GM10847 (cell line): Measurements from ENCODE around the gene GATD1.

Experiments used
- POLR2A ChIP-seq: IDR thresholded peaks from 2 replicates; pipeline ENCODE4 v1.6.1; 2011; ENCODE audit not compliant: insufficient read length; ENCODE audit errors: extremely low read depth

GATD1 gene

DNA sequence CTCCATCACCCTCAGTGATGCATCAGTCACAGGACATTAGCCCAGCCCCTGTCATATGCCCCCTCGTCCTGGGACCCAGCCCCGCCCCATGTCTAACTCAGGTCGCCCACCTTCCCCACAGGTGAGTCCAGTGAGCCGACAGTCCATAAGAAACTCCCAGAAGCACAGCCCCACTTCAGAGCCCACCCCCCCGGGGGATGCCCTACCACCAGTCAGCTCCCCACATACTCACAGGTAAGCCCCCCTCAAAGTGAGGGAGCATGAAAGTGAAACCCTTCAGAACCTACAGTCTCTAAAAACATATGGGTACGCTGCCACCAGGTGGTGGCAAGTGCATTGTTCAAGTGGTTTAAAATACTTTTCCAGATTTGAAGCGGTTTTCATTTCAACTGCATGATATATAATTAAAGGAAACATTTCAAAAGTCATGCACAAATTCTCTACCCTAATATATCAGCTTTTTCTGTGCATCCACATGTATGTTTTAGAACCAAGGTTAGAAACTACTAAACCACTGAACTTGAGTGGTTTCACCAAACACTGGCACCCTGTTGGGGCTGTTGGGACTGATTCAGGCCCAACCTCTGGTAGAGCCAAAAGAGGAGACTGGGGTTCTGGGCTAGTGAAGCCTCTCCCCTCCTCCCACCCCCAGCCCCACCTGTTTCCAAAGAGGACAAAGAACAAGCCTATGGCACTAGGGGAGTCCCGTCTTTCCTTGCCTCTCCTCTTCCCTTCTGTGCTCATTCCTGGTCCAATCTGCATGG, 54.0 kb downstream of the GATD1 start:
- TF ChIP-seq POLR2A = no peak

DNA sequence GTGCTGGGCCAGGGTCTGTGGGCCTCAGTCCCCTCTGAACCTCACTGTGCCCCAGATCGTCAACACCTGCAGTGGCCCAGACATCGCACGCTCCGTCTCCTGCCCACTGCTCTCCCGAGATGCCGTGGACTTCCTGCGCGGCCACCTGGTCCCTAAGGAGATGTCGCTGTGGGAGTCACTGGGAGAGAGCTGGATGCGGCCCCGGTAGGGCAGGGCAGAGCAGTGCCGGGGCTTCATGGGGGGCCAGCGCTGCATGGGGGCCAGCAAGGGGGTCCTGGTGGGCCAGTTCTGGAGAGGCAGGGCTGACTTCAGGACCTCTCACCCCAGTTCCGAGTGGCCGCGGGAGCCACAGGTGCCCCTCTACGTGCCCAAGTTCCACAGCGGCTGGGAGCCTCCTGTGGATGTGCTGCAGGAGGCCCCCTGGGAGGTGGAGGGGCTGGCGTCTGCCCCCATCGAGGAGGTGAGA, 54.9 kb downstream of the GATD1 start:
- no peak for TF ChIP-seq POLR2A

DNA sequence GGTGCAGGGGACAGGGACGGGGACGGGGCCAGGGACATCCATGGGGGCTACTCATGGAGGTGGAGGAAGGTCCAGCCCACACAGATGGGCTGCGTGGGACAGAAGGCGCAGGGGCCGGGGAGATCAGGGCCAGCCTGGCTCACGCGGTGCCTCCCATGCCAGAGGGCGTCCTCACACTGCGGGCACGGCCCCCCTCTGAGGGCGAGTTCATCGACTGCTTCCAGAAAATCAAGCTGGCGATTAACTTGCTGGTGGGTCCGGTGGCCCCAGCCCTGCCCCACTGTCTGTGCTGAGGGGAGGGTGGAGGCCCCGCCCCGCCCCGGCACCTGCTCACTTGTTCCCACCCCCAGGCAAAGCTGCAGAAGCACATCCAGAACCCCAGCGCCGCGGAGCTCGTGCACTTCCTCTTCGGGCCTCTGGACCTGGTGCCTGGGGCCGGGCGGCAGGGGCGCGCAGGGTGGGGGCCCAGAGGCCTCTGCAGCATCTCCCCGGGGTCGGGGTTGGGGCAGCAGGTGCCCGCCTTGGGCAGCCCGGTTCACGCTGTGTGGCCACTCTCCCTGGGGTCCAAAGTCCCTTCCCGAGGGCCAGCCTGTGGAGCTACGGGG, 55.4 kb downstream of the GATD1 start:
- TF ChIP-seq POLR2A = no peak

DNA sequence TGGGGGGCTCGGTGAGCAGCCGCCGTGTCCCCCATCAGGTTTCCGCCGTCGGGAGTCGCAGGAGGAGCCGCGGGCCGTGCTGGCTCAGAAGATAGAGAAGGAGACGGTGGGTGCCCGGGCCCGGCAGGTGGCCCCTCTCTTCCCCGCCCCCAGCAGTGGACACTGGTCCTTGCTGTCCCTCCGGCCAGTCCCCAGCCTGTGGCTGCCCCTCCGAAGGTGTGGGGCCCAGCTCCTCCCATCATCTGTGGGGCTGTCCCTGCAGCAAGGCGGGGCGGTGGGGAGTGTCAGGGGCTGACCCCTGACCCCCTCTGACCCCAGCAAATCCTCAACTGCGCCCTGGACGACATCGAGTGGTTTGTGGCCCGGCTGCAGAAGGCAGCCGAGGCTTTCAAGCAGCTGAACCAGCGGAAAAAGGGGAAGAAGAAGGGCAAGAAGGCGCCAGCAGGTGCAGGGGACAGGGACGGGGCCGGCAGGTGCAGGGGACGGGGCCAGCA, 56.0 kb downstream of the GATD1 start:
- no peak for TF ChIP-seq POLR2A

DNA sequence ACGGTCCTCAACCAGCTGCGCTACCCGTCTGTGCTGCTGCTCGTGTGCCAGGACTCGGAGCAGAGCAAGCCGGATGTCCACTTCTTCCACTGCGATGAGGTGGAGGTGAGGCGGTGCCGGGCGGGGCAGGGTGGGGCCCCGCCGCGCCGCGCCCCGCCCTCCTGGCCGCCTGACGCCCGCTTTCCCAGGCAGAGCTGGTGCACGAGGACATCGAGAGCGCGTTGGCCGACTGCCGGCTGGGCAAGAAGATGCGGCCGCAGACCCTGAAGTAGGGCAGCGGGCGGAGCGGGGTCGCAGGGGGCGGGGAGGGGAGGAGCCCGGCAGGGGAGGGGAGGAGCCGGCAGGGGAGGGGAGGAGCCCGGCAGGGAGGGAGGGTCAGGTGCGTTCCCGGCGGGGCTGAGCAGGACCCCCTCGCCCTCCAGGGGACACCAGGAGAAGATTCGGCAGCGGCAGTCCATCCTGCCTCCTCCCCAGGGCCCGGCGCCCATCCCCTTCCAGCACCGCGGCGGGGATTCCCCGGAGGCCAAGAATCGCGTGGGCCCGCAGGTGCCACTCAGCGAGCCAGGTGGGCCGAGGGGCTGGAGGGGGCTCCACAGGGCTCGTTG, 56.5 kb downstream of the GATD1 start:
- no peak for TF ChIP-seq POLR2A

DNA sequence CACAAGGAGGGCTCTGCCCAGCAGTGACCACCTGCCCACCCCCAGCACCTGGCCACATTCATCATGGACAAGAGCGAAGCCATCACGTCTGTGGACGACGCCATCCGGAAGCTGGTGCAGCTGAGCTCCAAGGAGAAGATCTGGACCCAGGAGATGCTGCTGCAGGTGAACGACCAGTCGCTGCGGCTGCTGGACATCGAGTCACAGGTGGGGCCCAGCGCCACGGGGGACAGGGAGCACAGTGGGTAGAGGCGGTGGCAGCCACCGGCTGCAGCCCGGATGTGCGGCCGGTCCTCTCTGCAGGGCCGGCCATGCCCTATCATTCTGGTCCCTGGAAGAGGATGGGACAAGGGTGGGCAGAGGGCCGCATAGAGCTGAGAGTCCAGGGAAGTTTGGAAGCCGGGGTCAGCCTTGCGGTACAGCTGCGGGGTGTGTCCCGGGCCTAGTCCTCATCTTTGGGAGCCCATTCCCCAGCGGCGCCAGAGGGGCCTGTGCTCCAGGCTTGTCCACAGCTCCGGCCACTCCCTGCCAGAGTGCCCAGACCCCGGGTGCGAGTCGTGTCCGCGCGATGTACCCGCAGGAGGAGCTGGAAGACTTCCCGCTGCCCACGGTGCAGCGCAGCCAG, 57.2 kb downstream of the GATD1 start:
- TF ChIP-seq POLR2A = no peak

DNA sequence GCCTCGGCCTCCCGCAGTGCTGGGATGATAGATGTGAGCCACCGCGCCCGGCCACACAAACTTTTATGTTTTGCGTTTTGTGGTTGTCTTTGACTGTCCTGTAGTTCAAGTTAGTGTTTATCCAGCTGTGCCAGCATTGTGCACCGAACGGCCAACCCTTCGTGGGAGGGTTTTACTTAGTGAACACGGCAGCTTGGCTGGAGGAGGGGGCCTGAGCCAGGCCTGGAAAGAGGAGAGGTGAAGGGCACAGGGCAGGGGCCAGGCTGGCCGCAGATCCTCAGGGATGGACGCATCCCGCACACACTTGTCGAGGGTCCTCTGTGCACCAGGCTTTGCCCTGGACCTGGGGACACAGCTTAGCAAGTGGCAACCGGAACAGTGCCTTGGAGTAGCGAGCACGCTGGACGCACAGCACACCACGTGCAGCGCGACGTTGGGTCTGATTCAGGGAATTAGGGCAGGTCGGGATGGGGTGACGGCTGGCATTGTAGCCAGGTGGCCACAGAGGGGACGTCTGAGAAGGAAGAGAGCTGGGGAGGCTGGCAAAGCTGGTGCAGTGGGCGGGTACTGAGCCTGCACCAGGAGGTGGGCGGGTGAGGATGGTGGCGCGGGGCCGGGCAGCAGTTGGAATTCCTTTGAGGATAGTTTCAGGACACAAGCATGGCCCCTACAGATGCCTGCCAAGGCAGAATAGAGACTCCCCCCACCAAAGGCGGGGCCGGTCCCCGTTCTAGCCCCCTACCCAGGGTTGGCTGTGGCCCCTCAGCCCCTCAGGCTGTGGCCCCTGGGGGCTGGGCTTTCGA, 57.9 kb downstream of the GATD1 start:
- TF ChIP-seq POLR2A = no peak
